NCI-H1105 treated with DMSO at 0.1 percent for 48 hours (cell line): ENCODE data around the gene TACC2.

Source experiments
- DNase-seq: peaks from one replicate; lab custom pipeline; 2025; lab: John Stamatoyannopoulos, UW

TACC2 gene

GRCh38 chr10:122293961-122294380, 305.0 kb downstream of the TACC2 start:
- no peak for DNase-seq

DNA sequence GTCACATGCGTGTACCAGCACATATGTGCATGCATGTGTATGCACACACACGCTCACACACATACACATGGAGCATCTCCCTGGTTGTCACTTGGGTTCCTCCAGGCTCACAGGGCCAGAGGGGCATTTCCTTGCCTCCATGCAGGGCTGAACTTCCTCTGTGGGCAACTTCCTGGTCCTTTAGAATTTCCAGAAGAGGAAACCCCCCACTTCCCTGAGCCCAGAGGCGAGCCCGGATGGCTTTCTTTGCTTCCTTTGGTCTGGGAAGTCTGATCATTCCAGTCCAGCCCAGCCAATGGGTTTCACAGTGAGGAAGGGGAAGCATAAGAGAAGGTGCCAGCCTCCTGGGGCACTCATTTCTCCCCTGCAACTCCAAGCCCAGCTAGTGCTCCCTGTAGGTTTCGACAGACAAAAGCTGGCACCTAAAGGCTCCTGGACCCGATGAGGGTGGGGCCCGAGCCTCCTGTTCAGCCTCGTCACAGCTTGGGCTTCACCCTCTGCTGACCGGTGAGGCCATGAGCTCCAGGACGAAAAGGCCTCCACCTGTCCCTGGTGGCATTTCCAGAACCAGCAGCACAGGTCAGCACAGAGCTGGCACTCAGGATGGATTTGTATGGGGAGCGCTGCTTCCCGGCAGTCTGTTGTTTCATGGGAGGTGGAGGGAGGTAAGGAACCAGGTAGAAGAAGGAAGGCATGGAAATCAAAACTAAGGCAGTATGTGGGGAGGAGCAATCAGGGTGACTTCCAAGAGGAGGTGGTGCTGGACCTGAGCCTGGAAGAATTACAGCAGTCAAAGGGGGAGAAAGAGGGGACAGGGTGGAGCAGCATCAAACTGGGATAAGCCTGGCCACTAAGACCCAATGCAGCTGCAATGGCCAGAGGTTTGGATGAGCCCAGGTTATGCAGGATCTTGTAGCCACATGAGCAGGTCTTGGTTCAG, 305.8 kb downstream of the TACC2 start:
- DNase-seq: no peak

DNA sequence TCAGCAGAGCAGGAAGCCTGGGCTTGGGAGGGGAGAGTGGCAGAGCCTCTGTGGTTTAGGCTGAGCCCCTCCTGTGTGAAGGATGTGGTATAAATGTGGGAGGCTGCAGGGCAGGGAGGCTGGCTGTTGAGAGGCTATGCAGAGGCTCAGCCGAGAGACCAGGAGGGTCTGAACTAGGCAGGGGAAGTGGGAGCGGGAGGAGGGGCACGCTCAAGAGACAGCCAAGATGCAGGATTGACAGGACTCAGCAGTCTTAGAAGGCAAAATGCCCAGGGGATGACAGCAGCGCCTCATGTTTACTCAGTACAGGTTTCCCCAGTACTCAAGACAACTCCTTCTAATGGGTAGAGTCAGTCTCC, 306.5 kb downstream of the TACC2 start:
- DNase-seq: no peak

DNA sequence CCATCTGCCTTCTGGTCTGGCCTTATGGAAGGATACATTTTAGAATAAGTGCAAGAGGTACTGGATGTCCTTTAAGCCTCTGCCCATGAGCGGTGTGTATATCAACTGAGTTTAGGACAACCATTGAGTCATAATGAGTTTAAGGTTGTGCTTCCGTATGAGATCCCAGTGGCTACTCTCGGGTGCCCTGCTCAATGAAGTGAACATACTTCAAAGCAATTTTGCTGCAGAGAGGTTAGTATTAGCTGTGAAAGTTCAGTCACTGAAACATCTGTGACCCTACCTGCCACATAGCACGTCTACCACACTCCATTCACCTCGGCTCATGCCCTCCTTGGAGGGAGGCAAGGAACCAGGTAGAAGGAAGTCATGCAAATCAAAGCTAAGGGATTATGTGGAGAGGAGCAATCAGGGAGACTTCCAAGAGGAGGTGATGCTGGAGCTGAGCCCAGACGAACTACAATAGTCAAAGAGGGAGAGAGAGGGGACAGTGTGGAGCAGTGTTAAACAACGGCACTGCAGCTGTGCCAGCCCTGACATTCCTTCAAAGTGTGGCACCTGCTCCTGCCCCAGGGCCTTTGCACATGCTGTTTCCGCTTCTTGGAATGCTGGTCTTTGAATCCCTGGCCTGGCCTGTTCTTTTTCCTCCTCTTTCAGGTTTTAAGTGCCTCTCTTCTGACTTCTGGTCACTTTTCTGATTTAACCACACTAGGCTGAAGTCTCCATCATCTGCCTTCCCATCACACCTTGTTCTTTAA, 307.6 kb downstream of the TACC2 start:
- no peak for DNase-seq

DNA sequence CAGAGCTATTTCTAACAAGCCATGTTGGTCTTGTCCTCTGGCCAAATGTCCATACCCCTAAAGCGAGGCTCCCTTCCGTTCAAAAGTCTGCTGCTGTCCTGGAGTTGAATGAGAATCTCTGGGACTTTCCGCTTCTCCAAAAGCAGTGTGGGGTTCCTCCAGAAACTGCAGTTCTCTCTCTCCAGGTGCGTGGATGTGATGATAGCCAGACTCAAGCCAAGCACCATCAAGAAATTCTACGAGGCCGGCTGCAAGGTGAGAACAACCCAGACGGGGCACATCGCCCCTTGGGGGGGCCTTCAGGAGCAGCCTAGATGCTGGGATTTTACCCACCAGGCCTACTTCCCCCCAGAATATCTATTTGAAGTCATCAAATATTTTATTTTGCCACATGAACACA, 308.6 kb downstream of the TACC2 start:
- DNase-seq: no peak

DNA sequence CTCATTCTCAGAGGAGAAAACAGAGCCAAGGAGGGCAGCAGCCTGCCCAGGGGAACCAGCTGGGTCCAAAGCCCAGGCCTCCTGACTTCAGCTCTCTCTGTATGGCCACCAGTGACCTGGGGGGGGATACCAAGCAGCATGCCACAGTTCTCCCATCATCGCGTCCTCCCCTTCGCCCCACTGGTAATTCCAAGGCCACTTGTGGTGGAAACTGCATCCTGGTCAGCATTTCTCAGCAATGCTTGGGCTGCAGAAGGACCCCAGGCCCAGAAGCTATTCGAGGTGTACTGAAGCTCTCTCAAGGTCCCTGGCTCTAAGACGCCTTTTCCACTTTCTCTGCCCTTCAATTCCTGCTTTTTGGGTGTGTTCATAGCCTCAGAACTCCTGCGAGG, 309.2 kb downstream of the TACC2 start:
- no peak for DNase-seq

DNA sequence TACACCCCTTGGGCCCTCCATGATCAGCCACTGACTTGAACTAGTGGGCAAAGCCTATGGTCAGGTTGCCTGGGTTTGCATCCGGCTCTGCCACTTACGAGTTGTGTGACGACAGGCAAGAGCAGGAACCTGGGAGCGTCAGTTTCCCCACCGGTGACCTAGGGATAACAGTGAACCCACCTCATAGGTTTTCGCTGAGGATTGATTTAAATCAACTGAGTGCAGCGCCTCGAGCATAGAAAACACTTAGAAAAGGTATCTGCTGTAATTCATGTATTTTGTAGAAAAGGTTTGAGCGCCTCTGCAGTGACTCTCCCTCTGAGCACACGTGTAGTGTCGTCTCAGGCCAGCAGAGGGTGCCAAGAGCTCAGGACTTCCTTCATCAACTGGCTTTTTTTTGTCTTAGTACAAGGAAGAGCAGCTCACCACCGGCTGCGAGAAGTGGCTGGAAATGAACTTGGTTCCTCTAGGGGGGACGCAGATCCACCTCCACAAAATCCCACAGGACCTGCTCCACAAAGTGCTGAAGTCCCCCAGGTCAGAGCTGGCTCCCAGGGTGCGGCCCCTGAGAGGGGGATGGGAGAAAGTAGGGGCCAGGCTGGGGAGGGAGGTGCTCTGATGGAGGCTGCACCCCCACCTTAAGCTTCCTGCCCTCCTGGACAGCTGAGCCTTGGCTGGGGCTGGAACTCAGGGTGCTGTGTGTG, 309.8 kb downstream of the TACC2 start:
- DNase-seq: peak; percentile 48

DNA sequence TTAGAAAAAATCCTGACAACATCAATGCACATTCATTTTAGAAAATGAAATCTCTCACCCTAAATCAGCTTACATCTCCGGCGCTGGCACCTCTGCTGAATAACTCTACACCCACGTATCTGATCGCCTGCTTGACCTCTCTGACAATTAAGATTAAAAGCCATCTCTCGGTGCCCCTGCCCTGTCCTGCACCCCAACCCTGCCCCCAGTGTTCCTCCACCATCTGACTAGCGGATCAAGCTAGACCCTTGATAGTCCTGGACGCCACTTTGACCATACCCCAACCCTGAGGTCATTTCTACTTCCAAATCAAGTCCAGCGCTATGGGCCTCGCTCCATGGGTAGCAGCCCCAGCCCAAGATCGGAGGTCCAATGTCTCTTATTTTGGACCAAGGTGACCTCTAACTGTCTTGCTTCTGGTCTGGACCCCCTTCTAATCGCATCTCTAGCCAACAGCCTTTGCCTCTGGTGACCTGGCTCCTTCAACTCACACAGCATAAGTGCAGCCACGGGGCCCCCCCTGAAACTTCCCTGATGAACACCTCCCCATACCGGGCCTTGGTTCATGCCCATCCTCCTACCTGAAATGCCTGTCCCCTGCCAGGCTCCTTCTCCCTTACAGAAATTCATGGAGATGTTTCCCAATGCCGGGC, 310.6 kb downstream of the TACC2 start:
- no peak for DNase-seq

GRCh38 chr10:122301055-122301810, 312.3 kb downstream of the TACC2 start:
- no peak for DNase-seq

GRCh38 chr10:122301811-122302115, 312.8 kb downstream of the TACC2 start:
- DNase-seq: no peak

DNA sequence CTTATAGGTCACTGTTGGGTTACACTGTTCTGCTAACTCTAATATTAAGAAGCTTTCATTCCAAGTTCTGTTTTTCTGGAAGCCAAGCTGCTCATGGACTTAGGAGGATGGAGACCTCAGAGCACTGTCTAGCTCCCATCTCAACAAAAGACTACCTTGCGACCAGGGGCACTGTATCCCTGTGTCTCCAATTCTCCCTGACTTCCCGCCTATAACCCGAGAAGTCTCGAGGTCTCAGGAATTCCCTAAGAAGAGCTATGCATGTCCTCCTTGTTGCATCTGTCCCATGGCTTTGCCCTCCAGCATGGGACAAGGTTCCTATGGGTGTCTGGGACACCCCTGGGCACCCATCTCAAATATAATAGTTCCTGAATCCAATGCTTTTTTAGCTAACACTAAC, 313.4 kb downstream of the TACC2 start:
- DNase-seq: no peak

- no peak for DNase-seq
These were observed 314.5 kb downstream of the TACC2 start for GRCh38 chr10:122303271-122304053.
